AG10803 (cell line): ENCODE measurements around the gene ERCC5.

ENCODE experiments used
- DNase-seq: peaks from one replicate; pipeline ENCODE4 v3.0.0; 2010; ENCODE audit warnings: low read depth
- H3K4me3 ChIP-seq: 2 replicates; pipeline ENCODE4 v1.5.1; 2011; ENCODE audit warnings: mild to moderate bottlenecking, low read length, control low read depth
- CTCF ChIP-seq: conservative IDR thresholded peaks from 2 replicates; pipeline ENCODE4 v1.5.1; 2011; ENCODE audit warnings: mild to moderate bottlenecking, low read length, control low read depth, inconsistent platforms

Gene ERCC5

GRCh38 chr13:102845289-102845629 lies 573 bp upstream of the ERCC5 start:
- TF ChIP-seq CTCF: no peak
- DNase-seq: no peak
- H3K4me3 ChIP-seq: peak overlapping the region; percentile 97

- H3K4me3 ChIP-seq: peak overlapping the region; percentile 97
- peak; percentile 29 for DNase-seq
- TF ChIP-seq CTCF: no peak
Measured at GRCh38 chr13:102846261-102847015, 606 bp downstream of the ERCC5 start.

- TF ChIP-seq CTCF: peak; percentile 85
- peak overlapping the region; percentile 97 for H3K4me3 ChIP-seq
- DNase-seq: peak; percentile 54
Measured at GRCh38 chr13:102847272-102848234, 1.7 kb downstream of the ERCC5 start.

- TF ChIP-seq CTCF: no peak
- no peak overlapping the region for H3K4me3 ChIP-seq
- DNase-seq: peak; percentile 4
Measured at GRCh38 chr13:102848956-102849355, 3.1 kb downstream of the ERCC5 start.

- no peak for TF ChIP-seq CTCF
- no peak overlapping the region for H3K4me3 ChIP-seq
- no peak for DNase-seq
Measured at GRCh38 chr13:102852556-102852955, 6.7 kb downstream of the ERCC5 start.

- no peak overlapping the region for H3K4me3 ChIP-seq
- no peak for TF ChIP-seq CTCF
- DNase-seq: no peak
Measured at GRCh38 chr13:102854675-102855074, 8.8 kb downstream of the ERCC5 start.
